H9 (cell line): ENCODE data around the gene DLX1. TPM values are rescaled to one million over a fixed set of nuclear protein-coding genes. Genes with fewer than 3 reads are reported as not detected.

Source experiments
- DNase-seq: peaks from one replicate; pipeline ENCODE4 v3.0.0-alpha.2; 2017
- H2AFZ ChIP-seq: one replicate; pipeline ENCODE4 v1.6.1; 2013; ENCODE audit warnings: mild to moderate bottlenecking, low read length, control low read depth, moderate library complexity
- H2AK5ac ChIP-seq: 2 replicates; pipeline ENCODE4 v1.6.1; 2013; ENCODE audit warnings: low read length, control low read depth, mixed read lengths; ENCODE audit not compliant: insufficient read length
- H2BK120ac ChIP-seq: one replicate; pipeline ENCODE4 v1.6.1; 2013; ENCODE audit warnings: low read depth, mild to moderate bottlenecking, low read length, control low read depth, inconsistent platforms; ENCODE audit not compliant: poor library complexity, severe bottlenecking
- H2BK12ac ChIP-seq: 2 replicates; pipeline ENCODE4 v1.6.1; 2013; ENCODE audit warnings: low read length, control low read depth, mixed read lengths, low read depth; ENCODE audit not compliant: insufficient read length
- H2BK15ac ChIP-seq: 2 replicates; pipeline ENCODE4 v1.6.1; 2013; ENCODE audit warnings: low read depth, low read length, control low read depth
- H2BK20ac ChIP-seq: one replicate; pipeline ENCODE4 v1.6.1; 2013; ENCODE audit warnings: low read depth, mild to moderate bottlenecking, low read length, control low read depth, inconsistent platforms; ENCODE audit not compliant: poor library complexity, severe bottlenecking
- H2BK5ac ChIP-seq: 2 replicates; pipeline ENCODE4 v1.6.1; 2013; ENCODE audit warnings: low read length, control low read depth, mixed read lengths; ENCODE audit not compliant: insufficient read length
- H3K14ac ChIP-seq: 2 replicates; pipeline ENCODE4 v1.6.1; 2013; ENCODE audit warnings: low read length, control low read depth; ENCODE audit not compliant: insufficient read depth
- H3K18ac ChIP-seq: 2 replicates; pipeline ENCODE4 v1.6.1; 2013; ENCODE audit warnings: low read depth, mild to moderate bottlenecking, mixed read lengths, low read length, control low read depth; ENCODE audit not compliant: insufficient read length
- H3K23ac ChIP-seq: 2 replicates; pipeline ENCODE4 v1.6.1; 2013; ENCODE audit warnings: low read length, control low read depth, mixed read lengths, low read depth; ENCODE audit not compliant: insufficient read length
- H3K23me2 ChIP-seq: 2 replicates; pipeline ENCODE4 v1.6.1; 2013; ENCODE audit warnings: low read depth, mild to moderate bottlenecking, mixed read lengths, low read length, control low read depth; ENCODE audit not compliant: insufficient read length, poor library complexity, severe bottlenecking
- H3K27ac ChIP-seq: 2 replicates; pipeline ENCODE4 v1.5.1; 2013; ENCODE audit warnings: low read length, control low read depth, mixed read lengths, low read depth; ENCODE audit not compliant: insufficient read length
- H3K27me3 ChIP-seq: 2 replicates; pipeline ENCODE4 v1.6.1; 2013; ENCODE audit warnings: low read length, control low read depth, inconsistent platforms; ENCODE audit not compliant: insufficient read depth
- H3K4ac ChIP-seq: 2 replicates; pipeline ENCODE4 v1.6.1; 2013; ENCODE audit warnings: low read depth, mild to moderate bottlenecking, control low read depth, inconsistent platforms, low read length, moderate library complexity
- H3K4me1 ChIP-seq: 2 replicates; pipeline ENCODE4 v1.6.1; 2013; ENCODE audit warnings: low read length, control low read depth, inconsistent platforms; ENCODE audit not compliant: insufficient read depth
- H3K4me2 ChIP-seq: 2 replicates; pipeline ENCODE4 v1.6.1; 2013; ENCODE audit warnings: low read length, control low read depth, mixed read lengths; ENCODE audit not compliant: insufficient read length, insufficient read depth
- H3K56ac ChIP-seq: 2 replicates; pipeline ENCODE4 v1.6.1; 2013; ENCODE audit warnings: low read depth, mild to moderate bottlenecking, mixed read lengths, low read length, control low read depth; ENCODE audit not compliant: insufficient read length
- H3K79me1 ChIP-seq: 2 replicates; pipeline ENCODE4 v1.6.1; 2013; ENCODE audit warnings: low read depth, mild to moderate bottlenecking, moderate library complexity, low read length, control low read depth, inconsistent platforms; ENCODE audit not compliant: insufficient read depth, poor library complexity, severe bottlenecking
- H3K79me2 ChIP-seq: 2 replicates; pipeline ENCODE4 v1.6.1; 2013; ENCODE audit warnings: low read length, control low read depth, inconsistent platforms; ENCODE audit not compliant: insufficient read depth
- H3K9ac ChIP-seq: 2 replicates; pipeline ENCODE4 v1.6.1; 2013; ENCODE audit warnings: low read length, control low read depth, mixed read lengths; ENCODE audit not compliant: insufficient read length; ENCODE audit errors: extremely low read depth
- H3K9me3 ChIP-seq: one replicate; pipeline ENCODE4 v1.6.1; 2013; ENCODE audit warnings: low read depth, low read length, inconsistent platforms; ENCODE audit not compliant: control insufficient read depth
- H3T11ph ChIP-seq: one replicate; pipeline ENCODE4 v1.6.1; 2013; ENCODE audit warnings: mild to moderate bottlenecking, low read length, control low read depth, inconsistent platforms
- H4K20me1 ChIP-seq: one replicate; pipeline ENCODE4 v1.6.1; 2013; ENCODE audit not compliant: control insufficient read depth, insufficient read length, insufficient read depth
- H4K5ac ChIP-seq: 2 replicates; pipeline ENCODE4 v1.6.1; 2013; ENCODE audit warnings: low read depth, mild to moderate bottlenecking, mixed read lengths, low read length, control low read depth; ENCODE audit not compliant: insufficient read length
- H4K8ac ChIP-seq: replicated peaks from 2 replicates; pipeline ENCODE4 v1.6.1; 2013; ENCODE audit warnings: low read length, control low read depth, mixed read lengths, low read depth; ENCODE audit not compliant: insufficient read length
- H4K91ac ChIP-seq: 2 replicates; pipeline ENCODE4 v1.6.1; 2013; ENCODE audit warnings: low read depth, mild to moderate bottlenecking, moderate library complexity, mixed read lengths, low read length, control low read depth; ENCODE audit not compliant: insufficient read length
- H3K27ac Mint-ChIP-seq, 3 experiments: 2 replicates in 2 of 3; 3 replicates in 1 of 3; pipeline ENCODE4 v1.8.0; 2020 to 2021; ENCODE audit warnings: mixed read lengths in 3 of 3, mild to moderate bottlenecking in 1 of 3, moderate library complexity in 1 of 3
- H3K27me3 Mint-ChIP-seq: 2 replicates; pipeline ENCODE4 v1.8.0; 2021; ENCODE audit warnings: low read depth, mild to moderate bottlenecking, moderate library complexity, mixed read lengths
- H3K36me3 Mint-ChIP-seq, 3 experiments: 2 replicates in 2 of 3; 3 replicates in 1 of 3; pipeline ENCODE4 v1.8.0; 2020 to 2021; ENCODE audit warnings: low read depth in 3 of 3, mixed read lengths in 3 of 3; ENCODE audit not compliant: insufficient read depth in 1 of 3
- H3K4me1 Mint-ChIP-seq, 2 experiments: 2 replicates each; pipeline ENCODE4 v1.8.0; 2020; ENCODE audit warnings: mixed read lengths in 2 of 2
- H3K4me3 Mint-ChIP-seq, 2 experiments: 2 replicates in 1 of 2; 3 replicates in 1 of 2; pipeline ENCODE4 v1.8.0; 2020 to 2021; ENCODE audit warnings: mild to moderate bottlenecking in 2 of 2, mixed read lengths in 2 of 2, moderate library complexity in 1 of 2
- H3K9me3 Mint-ChIP-seq, 2 experiments: 2 replicates in 1 of 2; 3 replicates in 1 of 2; pipeline ENCODE4 v1.8.0; 2020; ENCODE audit warnings: mild to moderate bottlenecking in 2 of 2, mixed read lengths in 2 of 2, moderate library complexity in 1 of 2
- CTCF ChIP-seq: fragments of 200-600 bp; sonication (generic); conservative IDR thresholded peaks from 3 replicates; pipeline ENCODE4 v1.8.0; 2021; ENCODE audit warnings: antibody characterized with exemption, mild to moderate bottlenecking
- WGBS: extraction: QIAGEN DNeasy Blood & Tissue Kit; methylation state at CpG from one replicate; pipeline ENCODE4 v1.1.7; 2013; ENCODE audit warnings: missing lambda C conversion rate, low lambda C conversion rate, mixed read lengths; ENCODE audit not compliant: insufficient read length; ENCODE audit errors: extremely low coverage; 5-methylcytosine and 5-hydroxymethylcytosine counted together
- total RNA-seq: library from RNA; stranded (reverse); gene quantifications from 2 replicates; pipeline ENCODE4 v1.2.1, GENCODE V29; 2021

Gene DLX1
- total RNA-seq, 1 experiment from 2014 or later = not detected

- H3K18ac ChIP-seq = no peak overlapping the region
- H3K27me3 ChIP-seq = peaks cover 91% of the 10 kb centered on the region
- H4K8ac ChIP-seq = no peak overlapping the region
- no peaks in the 10 kb centered on the region for H4K20me1 ChIP-seq
- H3K9me3 ChIP-seq = no peaks in the 10 kb centered on the region
- H3K23ac ChIP-seq = no peak overlapping the region
- H2AK5ac ChIP-seq = no peak overlapping the region
- H3K9me3 Mint-ChIP-seq = peaks cover 5 to 11% of the 10 kb centered on the region in 2 experiments; a peak in 3 of 5 replicates
- peaks cover 100% of the 10 kb centered on the region for H3K27me3 Mint-ChIP-seq
- no peak overlapping the region for H3K9ac ChIP-seq
- no peak overlapping the region for H3K14ac ChIP-seq
- no peaks in the 10 kb centered on the region for H3K79me2 ChIP-seq
- H3K4ac ChIP-seq = no peak overlapping the region
- no peak for TF ChIP-seq CTCF
- H3K23me2 ChIP-seq = peaks cover 28% of the 10 kb centered on the region
- no peak overlapping the region for H2BK15ac ChIP-seq
- peaks cover 34 to 54% of the 10 kb centered on the region in 2 experiments for H3K4me1 Mint-ChIP-seq
- H3K56ac ChIP-seq = no peak overlapping the region
- H3T11ph ChIP-seq = no peak overlapping the region
- no peak overlapping the region for H3K27ac ChIP-seq
- H3K4me3 Mint-ChIP-seq = peak overlapping the region; percentile 35 to 76
- H3K27ac Mint-ChIP-seq = no peak overlapping the region
- no peaks in the 10 kb centered on the region for H3K79me1 ChIP-seq
- H4K91ac ChIP-seq = no peak overlapping the region
- no peak overlapping the region for H2BK5ac ChIP-seq
- H3K36me3 Mint-ChIP-seq = peaks cover 0 to 2% (median 1%) of the 10 kb centered on the region in 3 experiments; a peak in 3 of 7 replicates
- no peaks in the 10 kb centered on the region for H3K4me1 ChIP-seq
- H4K5ac ChIP-seq = no peak overlapping the region
- no peak for DNase-seq
- WGBS = no CpG with 5 or more reads among the region's 55 CpGs
- no peak overlapping the region for H2BK20ac ChIP-seq
- H3K4me2 ChIP-seq = peak overlapping the region; percentile 89
- no peak overlapping the region for H2BK12ac ChIP-seq
- no peak overlapping the region for H2AFZ ChIP-seq
- no peak overlapping the region for H2BK120ac ChIP-seq
These were observed 11.6 kb downstream of the DLX1 start for GRCh38 chr2:172096626-172097547.
